Fibroblast of skin of back (primary cell): Measurements from ENCODE around the gene EIF4A2. TPM values are rescaled to one million over a fixed set of nuclear protein-coding genes. Genes with fewer than 3 reads are reported as not detected.
A peak's percentile ranks its signal among the peaks of the same experiment; 100 is the strongest.

Experiments
- DNase-seq: peaks from one replicate; pipeline ENCODE4 v3.0.0-alpha.2; 2013
- polyA plus RNA-seq, 2 experiments: library from polyadenylated mRNA; unstranded; fragments of 120-200 nt; gene quantifications; one replicate each; pipeline ENCODE4 v1.2.1, GENCODE V29; 2013; ENCODE audit not compliant: insufficient read length in 2 of 2

Gene EIF4A2
- polyA plus RNA-seq (2013, experiment 1 of 2; ENCODE audit: insufficient read length), result 219 TPM
- 376 TPM for polyA plus RNA-seq (2013, experiment 2 of 2; ENCODE audit: insufficient read length)

DNA sequence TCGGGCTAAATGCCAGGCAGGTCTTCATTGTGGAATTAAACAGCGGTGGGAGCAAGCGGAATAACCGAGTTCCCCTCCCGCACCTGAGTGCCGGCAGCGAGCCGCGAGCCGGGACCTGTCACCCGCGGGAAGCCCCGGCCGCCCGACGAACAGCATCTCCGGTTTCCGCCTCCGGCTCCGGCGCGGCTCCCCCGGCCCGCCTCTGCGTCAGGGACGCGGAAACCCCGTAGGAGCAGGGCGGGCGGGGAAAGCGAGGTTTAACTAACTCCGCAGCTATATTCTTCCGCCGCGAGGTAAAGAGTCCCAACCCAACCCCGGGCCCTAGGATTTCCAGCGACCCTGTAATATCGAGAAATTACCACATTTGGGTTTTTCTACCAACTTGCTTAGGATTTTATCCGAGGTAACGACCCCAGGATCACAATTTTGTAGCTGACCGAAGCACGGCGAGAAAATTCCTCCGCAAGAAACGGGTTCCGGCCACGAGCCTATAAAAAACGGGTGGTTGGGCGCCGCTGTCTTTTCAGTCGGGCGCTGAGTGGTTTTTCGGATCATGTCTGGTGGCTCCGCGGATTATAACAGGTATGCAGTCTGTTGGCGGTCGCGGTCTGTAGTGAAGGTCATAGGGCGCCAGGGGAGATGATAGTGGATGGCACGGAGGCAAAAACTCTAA is at the start of gene EIF4A2:
Gene EIF4A2, plus strand, starts transcription at position 520 of the 673 bp plus-strand sequence. Its CDS starts 34 bp downstream, at position 554.
- peak; percentile 89 for DNase-seq

- DNase-seq, result no peak
Measured at GRCh38 chr3:186742618-186743380, 40.6 kb upstream of the EIF4A2 start.

DNA sequence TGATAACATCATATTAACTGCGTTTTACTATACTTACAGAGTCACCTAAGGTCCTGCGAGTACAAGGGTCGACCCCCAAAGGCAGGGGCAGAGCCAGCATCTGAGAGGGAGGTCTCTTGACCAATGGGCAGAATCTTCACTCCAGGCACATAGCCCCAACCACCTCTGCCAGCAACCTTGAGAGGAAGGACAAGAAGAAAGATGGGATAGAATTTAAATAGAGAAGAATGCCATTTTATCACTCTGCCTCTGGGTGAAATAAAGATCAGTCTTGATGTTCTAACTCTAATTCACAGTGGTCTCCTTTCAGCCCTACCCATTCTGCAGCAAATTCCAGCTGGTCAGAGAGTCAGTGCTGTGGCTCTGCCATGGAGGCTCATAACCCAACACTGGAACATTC is 39.7 kb upstream of the EIF4A2 start:
- DNase-seq, result no peak

DNA sequence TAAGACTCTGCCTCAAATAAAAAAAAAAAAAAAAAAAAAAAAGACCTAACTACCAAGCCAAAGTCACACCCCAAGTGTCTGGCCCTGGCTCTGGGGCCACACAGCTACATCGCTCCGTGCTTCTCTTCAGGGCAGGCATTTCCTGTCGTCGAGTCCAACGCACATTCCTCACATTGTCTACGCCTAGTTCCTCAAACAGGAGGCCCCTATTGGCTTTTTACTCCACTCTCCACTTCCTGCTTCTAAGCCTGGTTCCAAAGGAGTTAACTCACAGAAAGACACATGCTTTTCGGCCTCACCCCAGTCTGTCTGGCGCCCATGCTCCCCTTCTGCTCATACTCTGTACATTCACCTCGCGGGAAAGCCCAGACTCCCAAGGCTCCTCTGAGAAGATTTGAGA is 37.4 kb upstream of the EIF4A2 start:
- peak; percentile 95 for DNase-seq

GRCh38 chr3:186750316-186750715 is 33.1 kb upstream of the EIF4A2 start:
- no peak for DNase-seq

DNA sequence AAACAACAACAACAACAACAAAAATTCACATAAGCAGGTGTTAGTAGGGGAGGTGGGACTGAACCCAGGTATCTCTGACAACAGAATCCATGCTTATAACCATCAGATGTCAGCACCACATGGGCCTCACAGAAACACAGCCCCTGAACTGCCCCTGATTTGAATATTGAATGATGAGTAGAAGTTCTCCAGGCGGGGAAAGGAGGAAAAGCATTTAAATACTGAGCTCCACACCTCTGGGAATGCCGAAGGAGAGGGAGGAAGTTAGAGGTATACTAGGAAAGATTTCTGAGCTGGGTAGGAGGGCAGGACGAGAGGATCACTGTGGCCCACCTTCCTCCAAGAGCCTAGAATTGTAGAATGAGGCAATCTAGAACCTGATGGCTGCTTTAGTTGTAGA is 31.9 kb upstream of the EIF4A2 start:
- DNase-seq, result no peak

- no peak for DNase-seq
Measured at GRCh38 chr3:186754006-186754405, 29.4 kb upstream of the EIF4A2 start.

GRCh38 chr3:186754871-186755270 is 28.5 kb upstream of the EIF4A2 start:
- no peak for DNase-seq

DNA sequence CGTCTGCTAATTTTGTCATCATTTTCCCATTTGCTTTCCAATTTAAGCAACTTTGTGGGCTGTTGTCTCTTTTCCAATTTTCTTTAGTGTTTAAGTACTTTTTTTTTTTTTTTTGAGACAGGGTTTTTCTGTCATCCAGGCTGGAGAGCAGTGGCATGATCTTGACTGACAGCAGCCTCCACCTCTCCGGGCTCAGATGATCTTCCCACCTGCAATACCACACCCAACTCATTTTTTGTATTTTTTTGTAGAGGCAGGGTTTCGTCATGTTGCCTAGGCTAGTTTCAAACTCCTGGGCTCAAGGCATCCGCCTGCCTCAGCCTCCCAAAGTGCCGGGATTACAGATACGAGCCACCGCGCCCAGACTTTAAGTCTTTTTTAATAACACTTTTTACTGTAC is 26.2 kb upstream of the EIF4A2 start:
- DNase-seq, result no peak

GRCh38 chr3:186757686-186758220 is 25.6 kb upstream of the EIF4A2 start:
- no peak for DNase-seq

- no peak for DNase-seq
Measured at GRCh38 chr3:186759231-186759930, 24.0 kb upstream of the EIF4A2 start.

GRCh38 chr3:186760141-186760833 is 23.1 kb upstream of the EIF4A2 start:
- no peak for DNase-seq

GRCh38 chr3:186760897-186761447 is 22.4 kb upstream of the EIF4A2 start:
- no peak for DNase-seq

DNA sequence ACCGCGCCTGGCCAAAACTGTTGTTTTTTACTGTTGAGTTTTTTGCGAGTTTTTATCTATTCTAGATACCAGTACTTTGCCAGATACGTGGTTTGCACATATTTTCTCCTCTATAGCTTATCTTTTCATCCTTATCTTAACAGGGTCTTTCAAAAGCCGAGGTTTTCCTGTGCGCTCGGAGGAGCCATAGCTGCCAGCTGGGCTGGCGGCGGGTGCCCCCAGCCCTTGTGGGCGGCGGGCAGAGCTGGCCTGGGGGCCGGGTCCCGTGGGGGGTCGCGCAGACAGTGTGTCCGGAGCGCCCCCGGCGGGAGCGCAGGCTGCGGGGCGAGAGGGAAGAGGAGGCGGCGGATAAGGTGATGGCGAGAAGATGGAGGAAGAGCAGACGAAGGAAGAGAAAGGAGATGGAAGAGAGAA is 11.1 kb upstream of the EIF4A2 start:
- DNase-seq, result no peak

DNA sequence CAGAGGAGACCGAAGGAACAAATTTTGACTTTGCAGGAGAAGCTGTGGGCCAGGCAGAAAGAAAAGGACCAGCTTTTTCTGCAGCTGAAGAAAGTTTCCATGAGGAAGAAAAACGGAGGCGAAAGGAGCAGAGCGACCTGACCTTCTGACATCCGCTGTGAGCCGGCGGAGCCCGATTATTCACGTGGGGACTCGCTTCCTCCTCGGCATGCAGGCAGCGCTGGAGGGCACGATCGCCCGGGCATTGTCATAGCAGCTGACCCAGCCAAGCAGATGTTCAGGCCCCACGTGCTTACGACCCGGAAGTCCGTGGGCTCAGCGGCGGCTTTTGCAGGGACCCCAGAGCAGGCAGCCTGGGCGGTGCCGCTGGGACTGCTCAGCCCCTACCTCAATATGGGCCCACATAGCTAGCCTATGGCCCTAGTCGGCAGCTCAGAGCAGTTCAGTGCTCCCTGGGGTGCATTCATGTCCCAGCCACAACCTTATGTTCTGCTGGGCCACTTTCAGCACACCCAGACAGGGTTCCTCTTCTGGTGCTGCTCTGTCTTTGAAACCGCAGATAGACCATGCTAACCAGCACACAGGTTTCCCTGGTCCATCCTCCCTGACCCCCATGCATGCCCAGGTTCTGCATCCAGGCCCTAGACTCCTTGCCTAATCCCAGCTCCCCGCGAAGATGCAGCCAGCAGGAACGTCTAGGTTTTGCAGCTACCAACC is 10.5 kb upstream of the EIF4A2 start:
- peak; percentile 51 for DNase-seq

DNA sequence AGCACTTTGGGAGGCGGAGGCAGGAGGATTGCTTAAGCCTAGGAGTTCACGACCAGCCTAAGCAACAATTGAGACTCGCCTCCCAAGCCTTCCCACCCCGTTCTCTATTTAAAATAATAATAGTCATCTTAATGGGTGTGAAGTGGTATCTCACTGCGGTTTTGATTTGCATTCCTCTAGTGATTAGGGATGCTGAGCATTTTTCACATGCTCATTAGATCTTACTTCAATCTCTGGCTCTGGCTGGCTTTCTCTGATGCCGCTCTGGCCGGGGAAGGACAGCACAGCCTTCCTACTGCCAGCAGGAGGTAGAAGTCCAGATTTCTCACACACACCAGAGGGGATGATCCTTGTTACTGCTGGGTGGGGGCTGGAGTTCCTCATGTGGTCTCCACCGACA is 7.4 kb upstream of the EIF4A2 start:
- peak; percentile 28 for DNase-seq

GRCh38 chr3:186779204-186779603 is 4.2 kb upstream of the EIF4A2 start:
- DNase-seq, result no peak

DNA sequence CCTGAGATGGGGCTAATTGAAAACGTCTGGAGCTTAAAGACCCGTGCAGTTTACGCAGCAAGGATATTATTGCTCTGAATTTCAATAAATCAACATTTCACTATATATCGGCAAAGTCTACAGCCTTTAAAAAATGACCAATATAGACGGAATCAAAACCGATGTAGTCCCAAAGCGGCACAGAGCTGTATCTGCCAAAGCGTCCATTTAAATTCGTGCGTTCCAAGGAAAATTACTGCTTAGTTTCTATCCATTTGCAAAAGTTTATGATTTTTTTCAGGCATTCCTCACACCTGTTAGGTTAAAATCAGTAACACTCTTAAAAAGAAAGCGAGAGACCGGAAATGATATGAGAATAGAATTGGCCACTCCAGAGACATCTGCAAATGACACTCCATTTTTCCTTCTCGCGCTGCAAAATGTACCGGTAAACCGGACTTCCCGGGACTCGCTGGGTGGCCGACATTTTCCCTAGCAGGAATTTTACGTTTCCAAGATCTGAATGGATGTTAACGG is 777 bp upstream of the EIF4A2 start:
- no peak for DNase-seq

DNA sequence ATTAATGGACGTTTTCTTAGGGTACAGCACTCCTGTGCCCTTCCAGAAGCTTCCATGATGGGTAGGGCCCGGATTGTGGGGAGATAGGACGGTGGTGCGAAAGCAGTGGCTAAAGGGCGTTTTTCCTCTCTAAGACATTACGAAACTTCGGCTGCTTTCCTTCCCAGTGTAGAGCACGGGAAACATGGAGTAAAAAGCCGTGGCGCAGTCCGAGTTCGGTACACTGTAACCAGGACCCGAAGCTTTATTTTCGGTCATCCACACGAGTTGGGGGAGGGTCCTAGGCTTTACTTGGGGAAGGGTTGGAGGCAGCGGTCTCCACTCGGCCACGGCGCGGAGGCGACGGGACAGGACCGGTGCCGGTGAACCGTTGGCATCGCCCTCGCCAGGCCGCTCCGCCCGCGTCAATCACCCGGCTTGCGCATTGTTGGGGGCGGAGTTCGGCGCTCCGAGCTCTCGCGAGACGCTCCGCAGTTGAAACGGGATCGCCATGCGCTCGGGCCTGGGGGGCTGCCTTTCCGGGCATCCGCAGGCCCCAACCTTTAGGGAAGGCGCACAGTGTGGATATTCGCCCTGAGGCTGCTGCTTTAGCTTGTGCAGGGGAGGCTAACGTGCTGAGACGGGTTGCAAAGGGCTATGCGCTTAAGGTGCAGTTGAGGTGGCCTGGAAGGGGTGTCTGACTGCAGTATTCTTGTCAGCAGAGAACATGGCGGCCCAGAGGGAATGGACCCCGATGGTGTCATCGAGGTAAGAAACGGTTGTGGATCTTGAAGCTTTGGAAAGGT is 546 bp downstream of the EIF4A2 start:
- peak; percentile 75 for DNase-seq

DNA sequence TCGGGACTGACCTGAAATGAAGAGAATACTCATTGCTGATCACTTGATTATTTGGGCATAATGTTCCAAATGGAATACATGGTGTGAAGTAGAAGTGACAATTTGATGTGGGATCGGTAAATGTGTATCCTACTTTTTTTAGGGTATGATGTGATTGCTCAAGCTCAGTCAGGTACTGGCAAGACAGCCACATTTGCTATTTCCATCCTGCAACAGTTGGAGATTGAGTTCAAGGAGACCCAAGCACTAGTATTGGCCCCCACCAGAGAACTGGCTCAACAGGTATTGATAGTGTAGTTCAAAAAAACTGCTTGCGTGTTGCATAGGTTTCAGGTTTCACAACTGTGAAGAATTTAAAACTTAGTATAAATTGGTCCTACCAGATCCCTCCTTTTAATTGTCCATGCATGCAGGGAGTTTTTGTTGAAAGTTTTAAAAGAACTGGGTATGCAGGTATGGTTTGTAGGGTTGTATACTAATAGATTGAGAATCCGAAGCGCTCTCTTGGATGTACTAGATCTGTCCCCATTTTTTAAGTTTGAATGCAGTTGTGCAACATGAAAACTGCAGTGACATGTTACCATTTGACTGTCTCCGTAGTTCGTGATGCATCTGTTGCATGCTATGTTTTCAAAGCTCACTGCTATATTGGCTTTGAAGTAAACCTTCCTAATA is 1.6 kb downstream of the EIF4A2 start:
- DNase-seq, result no peak
